HG02973 (cell line): ENCODE data around the gene HDC.

Source experiments
- ATAC-seq: cut with Tn5 transposase; IDR thresholded peaks from one replicate; pipeline ENCODE4 v1.9.1; 2021; ENCODE audit warnings: moderate library complexity; ENCODE audit not compliant: unreplicated experiment

The HDC gene

GRCh38 chr15:50227076-50227475 lies 38.5 kb downstream of the HDC start:
- ATAC-seq = no peak

GRCh38 chr15:50225938-50226337 lies 39.6 kb downstream of the HDC start:
- no peak for ATAC-seq

- ATAC-seq = no peak
Observed at GRCh38 chr15:50225057-50225456, 40.5 kb downstream of the HDC start.

- ATAC-seq = no peak
Observed at GRCh38 chr15:50224606-50225005, 40.9 kb downstream of the HDC start.

- ATAC-seq = no peak
Observed at GRCh38 chr15:50222181-50222580, 43.3 kb downstream of the HDC start.

GRCh38 chr15:50219820-50220219 lies 45.7 kb downstream of the HDC start:
- ATAC-seq = no peak

- no peak for ATAC-seq
Observed at GRCh38 chr15:50218691-50219090, 46.8 kb downstream of the HDC start.

GRCh38 chr15:50218291-50218690 lies 47.2 kb downstream of the HDC start:
- ATAC-seq = no peak

GRCh38 chr15:50210462-50211157 lies 54.9 kb downstream of the HDC start:
- no peak for ATAC-seq

- no peak for ATAC-seq
Observed at GRCh38 chr15:50209809-50210208, 55.7 kb downstream of the HDC start.

GRCh38 chr15:50206020-50206419 lies 59.5 kb downstream of the HDC start:
- no peak for ATAC-seq

GRCh38 chr15:50202003-50202402 lies 63.5 kb downstream of the HDC start:
- no peak for ATAC-seq

GRCh38 chr15:50192926-50193620 lies 72.5 kb downstream of the HDC start:
- no peak for ATAC-seq

GRCh38 chr15:50192164-50192563 lies 73.4 kb downstream of the HDC start:
- no peak for ATAC-seq
